Mucosa of rectum (tissue), 2 donors: ENCODE data around the gene USP11.

Experiments used
- H3K27ac ChIP-seq, 2 donors: one replicate each; pipeline ENCODE4 v1.7.0; 2013; ENCODE audit warnings: inconsistent platforms in 2 of 2, low read depth in 2 of 2, low read length in 2 of 2
- H3K27me3 ChIP-seq, 2 donors: one replicate each; pipeline ENCODE4 v1.7.0; 2013; ENCODE audit warnings: low read length in 2 of 2; ENCODE audit not compliant: control insufficient read depth in 2 of 2, insufficient read depth in 2 of 2
- H3K36me3 ChIP-seq, 2 donors: one replicate each; pipeline ENCODE4 v1.7.0; 2013; ENCODE audit warnings: low read length in 2 of 2; ENCODE audit not compliant: control insufficient read depth in 2 of 2, insufficient read depth in 2 of 2
- H3K4me1 ChIP-seq, 2 donors: one replicate each; pipeline ENCODE4 v1.7.0; 2013; ENCODE audit warnings: low read length in 2 of 2, mild to moderate bottlenecking in 1 of 2; ENCODE audit not compliant: control insufficient read depth in 2 of 2, insufficient read depth in 2 of 2
- H3K4me3 ChIP-seq, 2 donors: one replicate each; pipeline ENCODE4 v1.7.0; 2013; ENCODE audit warnings: low read length in 2 of 2
- H3K9ac ChIP-seq, 2 donors: one replicate each; pipeline ENCODE4 v1.7.0; 2013; ENCODE audit warnings: low read length in 2 of 2, low read depth in 1 of 2, mild to moderate bottlenecking in 1 of 2
- H3K9me3 ChIP-seq, 2 donors: one replicate each; pipeline ENCODE4 v1.7.0; 2013; ENCODE audit warnings: low read length in 2 of 2; ENCODE audit not compliant: control insufficient read depth in 2 of 2
- donor health status: healthy.
- donor health status: Normal muscosa, but diverticular disease.

Gene USP11

DNA sequence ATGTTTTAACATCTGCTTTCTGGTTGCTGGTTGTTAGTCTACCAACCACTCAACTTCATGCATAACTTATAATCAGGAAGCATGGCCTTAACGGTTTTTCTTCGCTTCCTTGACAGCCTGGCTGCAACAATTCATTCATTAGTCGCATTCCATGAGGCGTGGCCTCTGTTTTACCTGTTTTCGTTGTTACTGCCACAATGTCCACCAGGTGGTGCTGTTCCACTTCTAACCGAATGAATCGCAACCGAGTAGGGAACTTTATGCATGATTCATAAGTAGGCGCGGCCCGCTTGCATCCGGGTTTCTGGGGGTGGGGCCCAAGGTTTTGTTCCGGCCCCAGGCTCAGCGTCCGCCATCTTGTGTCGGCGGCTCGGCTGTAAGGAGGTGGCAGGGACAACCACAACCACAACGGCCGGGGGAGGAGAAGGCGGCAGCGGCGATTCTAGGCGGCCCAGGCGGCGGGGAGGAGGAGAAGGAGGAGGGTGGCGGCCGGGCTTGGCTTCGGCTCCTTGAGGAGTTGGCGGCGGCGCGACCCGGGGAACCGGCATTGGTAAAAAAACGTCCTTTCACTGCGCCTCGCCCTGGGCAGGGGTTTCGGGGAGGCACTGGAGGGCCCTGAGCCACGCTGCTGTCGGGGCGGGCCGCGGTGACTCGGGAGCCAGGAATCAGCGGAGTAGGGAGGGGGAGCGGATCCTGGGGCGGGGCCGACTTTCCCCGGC lies 39.2 kb upstream of the USP11 start, which contains the start of gene UBA1:
UBA1 (plus strand) TSS at position 355 of the 719 bp plus-strand sequence. CDS start 4,974 bp downstream, outside the sequence.
- H3K27ac ChIP-seq, result peak within 1 kb of the TSS; percentile 90 to 95
- peaks cover 26 to 27% of the 10 kb centered on the region in 2 donors for H3K4me1 ChIP-seq
- peak within 1 kb of the TSS; percentile 94 to 99 for H3K9ac ChIP-seq
- H3K36me3 ChIP-seq, result peaks cover 6 to 20% of the 10 kb centered on the region in 2 donors
- peaks cover 0 to 6% of the 10 kb centered on the region in 2 donors for H3K27me3 ChIP-seq
- no peaks in the 10 kb centered on the region for H3K9me3 ChIP-seq
- H3K4me3 ChIP-seq, result peak within 1 kb of the TSS; percentile 92 to 96

DNA sequence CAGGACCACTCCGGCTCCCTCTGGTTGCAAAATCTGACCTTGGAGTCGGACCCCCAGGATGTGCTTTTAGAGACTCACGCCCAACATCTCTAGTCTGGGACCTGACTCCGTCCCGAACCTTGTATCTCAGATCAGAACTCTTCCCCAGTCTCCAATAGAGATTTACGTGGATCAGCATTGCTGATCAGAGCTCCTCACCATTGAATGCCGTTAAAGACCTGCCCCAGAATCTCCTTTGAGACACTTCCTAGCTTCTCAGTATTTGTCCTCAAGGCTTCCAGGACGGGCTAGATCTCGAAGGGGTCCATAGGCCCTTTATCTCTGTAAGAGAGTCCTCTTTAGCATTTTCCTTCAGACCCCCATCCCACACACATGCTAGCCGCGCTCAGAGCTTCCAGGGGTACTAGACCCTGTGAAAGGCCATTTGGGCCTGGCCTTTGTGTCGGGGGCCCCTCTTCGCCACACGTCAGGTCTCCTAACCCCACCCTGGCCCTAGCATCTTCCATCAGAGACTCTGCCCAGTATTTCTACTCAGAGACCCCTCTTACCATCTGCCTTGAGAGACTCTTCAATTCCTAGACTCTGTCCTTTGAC lies 38.5 kb upstream of the USP11 start:
- H3K9me3 ChIP-seq, result no peaks in the 10 kb centered on the region
- H3K4me3 ChIP-seq, result peak overlapping the region; percentile 92 to 96
- peaks cover 13 to 27% of the 10 kb centered on the region in 2 donors for H3K36me3 ChIP-seq
- peak overlapping the region; percentile 94 to 99 for H3K9ac ChIP-seq
- peaks cover 26 to 27% of the 10 kb centered on the region in 2 donors for H3K4me1 ChIP-seq
- H3K27ac ChIP-seq, result peak overlapping the region; percentile 90 to 95
- H3K27me3 ChIP-seq, result peaks cover 0 to 6% of the 10 kb centered on the region in 2 donors

DNA sequence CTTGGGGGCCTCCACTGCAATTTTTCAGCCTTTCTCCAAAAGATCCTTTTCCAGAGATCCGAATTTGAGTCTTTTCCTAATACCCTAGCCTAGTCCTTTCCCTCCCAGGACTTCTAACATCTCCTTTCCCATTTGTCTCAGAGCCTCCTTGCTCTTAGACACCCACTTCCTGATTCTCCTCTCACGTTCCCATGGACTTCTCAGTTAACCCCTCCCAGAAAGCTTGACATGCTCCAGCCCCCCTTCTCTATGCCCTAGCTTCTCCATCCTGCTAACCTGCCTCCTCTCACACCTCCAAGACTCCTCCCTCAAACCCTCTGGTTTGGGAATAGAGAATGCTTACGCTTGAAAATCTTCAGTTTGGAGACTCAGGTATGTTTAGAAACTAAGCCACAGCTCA lies 36.7 kb upstream of the USP11 start:
- H3K36me3 ChIP-seq, result peaks cover 28 to 42% of the 10 kb centered on the region in 2 donors
- H3K4me3 ChIP-seq, result peak overlapping the region in 1 of 2 donors; percentile 34
- H3K9me3 ChIP-seq, result no peaks in the 10 kb centered on the region
- peak overlapping the region in 1 of 2 donors; percentile 20 for H3K9ac ChIP-seq
- peaks cover 27 to 29% of the 10 kb centered on the region in 2 donors for H3K4me1 ChIP-seq
- no peak overlapping the region for H3K27ac ChIP-seq
- peaks cover 0 to 4% of the 10 kb centered on the region in 2 donors for H3K27me3 ChIP-seq

DNA sequence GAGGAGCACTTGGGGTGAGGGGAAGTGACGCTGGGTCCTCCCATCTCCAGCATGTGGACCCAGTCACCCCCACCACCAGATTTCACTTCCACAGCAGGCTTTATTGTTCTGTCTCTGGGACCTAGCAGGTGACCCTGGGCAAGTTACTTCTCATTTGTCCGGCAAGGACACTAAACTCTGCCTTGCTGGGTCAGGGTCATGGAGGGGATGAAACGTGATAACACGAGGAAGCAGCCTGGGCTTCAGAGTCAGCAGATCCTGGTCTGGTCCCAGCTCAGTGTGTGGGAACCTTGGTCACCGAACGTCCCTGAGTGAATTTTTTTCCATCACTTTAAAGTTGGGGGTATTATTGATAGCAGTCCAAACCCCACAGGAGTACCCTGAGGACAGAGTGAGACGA lies 35.3 kb upstream of the USP11 start:
- Histone ChIP-seq H3K4me1 (peaks cover 27 to 29% of the 10 kb centered on the region in 2 donors), H3K9ac (no peak overlapping the region), H3K36me3 (peaks cover 42 to 56% of the 10 kb centered on the region in 2 donors), H3K27me3 (no peaks in the 10 kb centered on the region), H3K9me3 (no peaks in the 10 kb centered on the region), H3K4me3 (no peak overlapping the region), H3K27ac (no peak overlapping the region)

DNA sequence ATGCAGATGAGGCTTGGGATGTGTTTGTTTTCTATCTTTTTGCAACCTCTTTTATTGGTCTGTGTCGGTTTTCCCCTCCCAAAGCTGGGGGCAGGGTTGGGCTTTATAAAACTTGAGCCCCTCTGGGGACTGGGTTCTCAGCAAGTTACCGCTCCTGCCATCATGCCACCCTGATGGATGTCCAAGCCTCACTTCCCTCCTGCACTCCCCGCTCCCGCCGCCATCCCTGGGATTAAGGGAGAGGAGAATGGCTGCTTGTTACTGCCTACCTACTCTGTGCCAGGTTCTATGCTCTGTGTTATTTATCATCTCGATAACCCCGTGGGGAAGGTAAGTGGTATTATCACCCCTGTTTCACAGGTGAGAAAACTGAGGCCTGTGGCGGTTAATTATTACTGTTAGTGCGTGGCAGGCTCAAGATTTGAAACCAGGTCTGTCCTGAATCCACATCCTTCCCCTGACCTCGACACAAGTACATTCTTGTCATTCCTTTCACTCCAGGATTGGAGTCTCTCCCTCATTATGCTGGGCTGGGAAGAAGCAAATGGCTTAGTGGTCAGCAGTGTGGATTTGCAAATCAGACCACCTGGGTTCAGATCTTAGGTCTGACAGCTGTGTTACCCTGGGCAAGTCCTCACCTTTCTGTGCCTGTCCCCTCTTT lies 34.7 kb upstream of the USP11 start:
- Histone ChIP-seq H3K4me1 (peaks cover 25 to 26% of the 10 kb centered on the region in 2 donors), H3K9ac (no peak overlapping the region), H3K4me3 (no peak overlapping the region), H3K9me3 (no peaks in the 10 kb centered on the region), H3K27me3 (no peaks in the 10 kb centered on the region), H3K27ac (no peak overlapping the region), H3K36me3 (peaks cover 49 to 62% of the 10 kb centered on the region in 2 donors)

DNA sequence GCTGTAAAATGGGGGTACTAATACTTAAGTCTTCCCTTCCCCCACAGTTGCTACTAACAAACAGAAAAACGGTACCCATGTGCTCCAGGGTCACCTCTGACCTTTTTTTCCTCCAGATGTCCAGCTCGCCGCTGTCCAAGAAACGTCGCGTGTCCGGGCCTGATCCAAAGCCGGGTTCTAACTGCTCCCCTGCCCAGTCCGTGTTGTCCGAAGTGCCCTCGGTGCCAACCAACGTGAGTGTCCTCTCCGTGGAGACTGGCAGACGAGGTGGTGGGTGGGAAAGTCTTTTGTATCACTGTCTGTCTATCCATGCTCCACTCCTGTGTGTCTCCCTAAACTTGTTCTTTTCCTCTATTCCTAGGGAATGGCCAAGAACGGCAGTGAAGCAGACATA lies 34.1 kb upstream of the USP11 start:
- no peak overlapping the region for H3K27ac ChIP-seq
- H3K9me3 ChIP-seq, result no peaks in the 10 kb centered on the region
- H3K9ac ChIP-seq, result no peak overlapping the region
- peaks cover 52 to 66% of the 10 kb centered on the region in 2 donors for H3K36me3 ChIP-seq
- no peak overlapping the region for H3K4me3 ChIP-seq
- H3K27me3 ChIP-seq, result no peaks in the 10 kb centered on the region
- H3K4me1 ChIP-seq, result peaks cover 22 to 24% of the 10 kb centered on the region in 2 donors

DNA sequence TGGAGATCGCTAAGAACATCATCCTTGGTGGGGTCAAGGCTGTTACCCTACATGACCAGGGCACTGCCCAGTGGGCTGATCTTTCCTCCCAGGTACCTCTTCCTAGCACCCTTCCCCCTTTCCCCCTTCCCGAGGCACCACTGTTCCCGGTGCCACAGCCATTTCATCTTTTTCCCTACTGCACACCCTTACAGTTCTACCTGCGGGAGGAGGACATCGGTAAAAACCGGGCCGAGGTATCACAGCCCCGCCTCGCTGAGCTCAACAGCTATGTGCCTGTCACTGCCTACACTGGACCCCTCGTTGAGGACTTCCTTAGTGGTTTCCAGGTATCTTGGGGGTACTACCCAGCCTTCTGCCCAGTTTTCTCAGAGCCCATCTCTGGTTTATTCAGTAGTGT lies 33.5 kb upstream of the USP11 start:
- peaks cover 57 to 69% of the 10 kb centered on the region in 2 donors for H3K36me3 ChIP-seq
- no peak overlapping the region for H3K4me3 ChIP-seq

DNA sequence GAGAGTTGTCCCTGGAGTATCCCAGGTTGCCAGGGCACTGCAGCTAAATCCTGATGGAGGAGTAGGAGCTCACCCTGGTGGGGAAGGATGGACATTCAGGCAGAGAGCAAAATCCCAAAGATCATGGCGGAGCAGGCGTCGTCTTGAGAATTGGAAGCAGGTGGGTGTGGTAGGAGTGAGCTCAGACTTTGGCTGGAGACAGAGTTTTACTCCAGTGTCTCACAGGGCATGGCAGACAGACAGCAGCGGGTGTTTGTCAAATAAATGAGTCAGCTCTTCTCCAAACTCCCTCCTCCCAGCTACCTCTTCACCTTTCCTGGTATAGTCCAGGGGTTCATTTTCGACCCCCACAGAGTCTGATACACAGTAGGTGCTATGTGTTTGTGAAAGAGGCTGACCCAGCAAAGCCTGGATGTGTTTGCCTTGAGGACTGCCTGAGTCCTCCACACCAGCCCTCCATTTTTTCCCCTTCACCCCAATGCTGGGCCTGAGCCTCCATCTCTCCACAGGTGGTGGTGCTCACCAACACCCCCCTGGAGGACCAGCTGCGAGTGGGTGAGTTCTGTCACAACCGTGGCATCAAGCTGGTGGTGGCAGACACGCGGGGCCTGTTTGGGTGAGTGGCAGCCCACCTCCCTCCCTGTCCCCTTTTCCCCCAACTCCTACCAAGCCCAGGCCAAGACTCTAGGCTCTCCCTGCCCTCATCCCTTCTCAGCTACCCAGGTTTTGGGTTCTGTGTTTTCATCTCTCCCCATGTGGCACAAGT lies 32.2 kb upstream of the USP11 start:
- H3K9ac ChIP-seq, result no peak overlapping the region
- no peaks in the 10 kb centered on the region for H3K27me3 ChIP-seq
- no peaks in the 10 kb centered on the region for H3K9me3 ChIP-seq
- H3K27ac ChIP-seq, result peak overlapping the region; percentile 32 to 44
- H3K36me3 ChIP-seq, result peaks cover 69 to 81% of the 10 kb centered on the region in 2 donors
- H3K4me3 ChIP-seq, result no peak overlapping the region
- peaks cover 13 to 16% of the 10 kb centered on the region in 2 donors for H3K4me1 ChIP-seq

More for the DNA sequence above, 33.5 kb upstream of the USP11 start:
- Histone ChIP-seq H3K9me3 (no peaks in the 10 kb centered on the region), H3K4me1 (peaks cover 21 to 24% of the 10 kb centered on the region in 2 donors), H3K9ac (no peak overlapping the region), H3K27me3 (no peaks in the 10 kb centered on the region), H3K27ac (no peak overlapping the region)

DNA sequence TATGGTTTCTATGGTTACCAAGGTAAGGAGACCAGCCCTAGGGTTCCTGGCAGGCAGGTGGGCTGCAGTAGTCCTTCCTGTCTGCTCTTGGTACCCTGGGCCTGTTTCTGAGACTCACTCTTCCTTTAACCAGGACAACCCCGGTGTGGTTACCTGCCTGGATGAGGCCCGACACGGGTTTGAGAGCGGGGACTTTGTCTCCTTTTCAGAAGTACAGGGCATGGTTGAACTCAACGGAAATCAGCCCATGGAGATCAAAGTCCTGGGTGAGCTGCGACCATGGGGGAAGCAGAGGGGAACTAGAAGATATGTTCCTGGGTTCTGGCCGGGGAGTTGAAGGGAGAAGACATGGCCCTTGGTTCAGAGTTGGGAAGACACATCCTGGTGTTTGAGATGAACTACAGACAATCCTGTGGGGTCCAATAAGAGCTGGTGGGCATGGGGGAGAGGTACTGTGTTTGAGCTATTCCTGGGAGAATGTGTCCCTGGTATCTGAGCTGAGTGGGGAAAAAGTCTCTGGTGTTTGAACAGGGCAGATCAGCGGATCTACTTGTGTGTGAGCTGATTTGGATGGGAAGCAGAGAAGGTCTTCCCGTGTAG lies 31.4 kb upstream of the USP11 start:
- peaks cover 76 to 86% of the 10 kb centered on the region in 2 donors for H3K36me3 ChIP-seq

More for the DNA sequence above, 31.4 kb upstream of the USP11 start:
- H3K27me3 ChIP-seq, result no peaks in the 10 kb centered on the region
- no peak overlapping the region for H3K9ac ChIP-seq
- peaks cover 8% of the 10 kb centered on the region in 2 donors for H3K4me1 ChIP-seq
- H3K9me3 ChIP-seq, result no peaks in the 10 kb centered on the region
- H3K27ac ChIP-seq, result no peak overlapping the region
- H3K4me3 ChIP-seq, result no peak overlapping the region
